IPS-15b (cell line): ENCODE data around the gene PDCD5.
"Not testable (repeated sequence)": the region's sequence is repeated elsewhere in the genome, so short reads cannot be mapped to it uniquely, and the experiment has no call there.

ENCODE experiments used
- H3K27me3 ChIP-seq: one replicate; pipeline ENCODE4 v1.6.1; 2013; ENCODE audit warnings: low read length; ENCODE audit not compliant: control insufficient read depth, insufficient read depth
- H3K36me3 ChIP-seq: one replicate; pipeline ENCODE4 v1.6.1; 2013; ENCODE audit warnings: low read length; ENCODE audit not compliant: control insufficient read depth, insufficient read depth
- H3K4me1 ChIP-seq: one replicate; pipeline ENCODE4 v1.6.1; 2013; ENCODE audit warnings: mild to moderate bottlenecking, low read length; ENCODE audit not compliant: control insufficient read depth, insufficient read depth
- H3K4me3 ChIP-seq: one replicate; pipeline ENCODE4 v1.5.1; 2013; ENCODE audit warnings: low read depth, low read length
- H3K9ac ChIP-seq: one replicate; pipeline ENCODE4 v1.6.1; 2013; ENCODE audit warnings: low read depth, mild to moderate bottlenecking, low read length
- H3K9me3 ChIP-seq: one replicate; pipeline ENCODE4 v1.6.1; 2013; ENCODE audit warnings: mild to moderate bottlenecking, low read length; ENCODE audit not compliant: control insufficient read depth, insufficient read depth

PDCD5 gene, protein sequence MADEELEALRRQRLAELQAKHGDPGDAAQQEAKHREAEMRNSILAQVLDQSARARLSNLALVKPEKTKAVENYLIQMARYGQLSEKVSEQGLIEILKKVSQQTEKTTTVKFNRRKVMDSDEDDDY

DNA sequence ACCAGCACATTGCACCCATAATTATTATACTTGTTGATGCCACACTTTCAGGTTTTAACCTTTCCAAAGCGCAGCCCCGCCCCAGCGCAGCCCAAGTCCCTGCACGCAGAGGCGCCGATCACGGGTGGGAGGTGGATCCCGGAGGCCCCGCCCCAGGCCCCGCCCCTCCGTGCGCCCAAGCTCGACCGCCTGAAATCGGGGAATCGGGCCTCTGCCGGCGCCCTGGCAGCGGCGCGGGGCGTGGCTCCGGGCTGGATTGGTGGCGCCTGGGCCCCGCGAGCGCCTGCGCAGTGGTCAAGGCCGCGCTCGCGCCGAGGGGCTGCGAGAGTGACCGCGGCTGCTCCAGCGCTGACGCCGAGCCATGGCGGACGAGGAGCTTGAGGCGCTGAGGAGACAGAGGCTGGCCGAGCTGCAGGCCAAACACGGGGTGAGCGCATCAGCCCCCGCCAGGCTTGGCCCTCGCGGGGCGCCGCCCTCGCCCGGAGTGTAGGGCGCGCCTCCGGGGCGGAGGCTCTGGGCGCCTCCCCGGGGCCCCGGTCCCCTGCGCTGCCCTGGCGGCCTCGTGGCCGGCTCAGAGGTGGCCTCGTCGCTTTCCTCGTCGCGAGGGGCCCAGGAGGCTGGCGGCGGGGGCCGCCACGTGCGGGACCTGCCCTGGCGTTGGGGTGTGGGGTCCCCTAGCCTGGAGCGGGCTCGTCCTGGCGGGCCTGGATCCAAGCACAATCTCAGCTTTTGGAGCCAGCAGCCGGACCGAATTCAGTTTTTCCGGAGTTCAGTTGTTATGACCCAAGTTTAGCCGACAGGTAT, at the start of gene PDCD5:
TSS of gene PDCD5 (plus strand) at position 290 of the 804 bp plus-strand sequence. CDS start at position 362, 72 bp downstream.
- Histone ChIP-seq H3K4me1 (no peaks in the 10 kb centered on the region), H3K9me3 (no peaks in the 10 kb centered on the region), H3K36me3 (peaks cover 8% of the 10 kb centered on the region), H3K9ac (peak within 1 kb of the TSS; percentile 88), H3K27me3 (peaks cover 13% of the 10 kb centered on the region), H3K4me3 (peak within 1 kb of the TSS; percentile 64)

DNA sequence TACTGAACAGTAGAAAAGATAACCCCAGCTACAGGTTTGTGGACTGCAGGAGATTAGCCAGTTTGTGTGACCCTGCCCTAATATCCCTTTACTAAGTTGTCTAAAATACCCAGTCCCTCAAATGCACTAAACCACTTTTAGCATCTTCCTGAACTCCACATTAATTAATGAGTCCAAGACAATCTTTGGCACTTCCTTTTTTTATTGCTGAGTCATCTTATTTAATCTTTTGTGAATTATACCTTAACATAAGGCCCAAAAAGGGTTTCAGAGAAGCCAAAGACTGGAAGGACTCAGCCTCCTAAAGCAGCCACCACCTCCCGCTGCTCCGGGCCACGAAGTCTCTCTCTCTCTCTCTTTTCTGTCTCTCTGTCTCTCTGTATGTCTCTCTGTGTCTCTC, 48.8 kb upstream of the PDCD5 start:
- no peaks in the 10 kb centered on the region for H3K27me3 ChIP-seq
- H3K36me3 ChIP-seq: no peaks in the 10 kb centered on the region
- H3K9ac ChIP-seq: no peak overlapping the region
- H3K9me3 ChIP-seq: no peaks in the 10 kb centered on the region
- no peaks in the 10 kb centered on the region for H3K4me1 ChIP-seq
- no peak overlapping the region for H3K4me3 ChIP-seq

DNA sequence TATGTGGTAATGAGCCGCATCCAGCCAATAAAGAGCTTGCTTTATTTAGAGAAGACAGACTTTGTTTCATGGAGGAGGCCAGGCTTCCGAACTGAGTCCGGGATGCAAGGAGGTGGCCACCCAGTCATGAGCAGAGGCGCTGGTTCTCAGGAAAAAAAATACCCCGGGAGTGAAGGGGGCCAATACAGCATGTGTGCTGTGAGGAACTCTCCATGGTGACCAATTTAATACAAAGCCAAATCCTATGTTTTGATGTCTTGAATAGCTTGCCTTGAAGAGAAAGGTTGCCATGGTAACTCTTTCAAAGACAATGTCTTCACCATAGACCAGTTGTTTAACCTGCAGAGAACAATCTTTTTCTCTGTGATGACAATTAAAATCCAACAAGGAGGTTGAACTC, 43.4 kb upstream of the PDCD5 start:
- no peaks in the 10 kb centered on the region for H3K9me3 ChIP-seq
- no peak overlapping the region for H3K4me3 ChIP-seq
- H3K4me1 ChIP-seq: no peaks in the 10 kb centered on the region
- no peaks in the 10 kb centered on the region for H3K27me3 ChIP-seq
- H3K9ac ChIP-seq: no peak overlapping the region
- H3K36me3 ChIP-seq: no peaks in the 10 kb centered on the region

DNA sequence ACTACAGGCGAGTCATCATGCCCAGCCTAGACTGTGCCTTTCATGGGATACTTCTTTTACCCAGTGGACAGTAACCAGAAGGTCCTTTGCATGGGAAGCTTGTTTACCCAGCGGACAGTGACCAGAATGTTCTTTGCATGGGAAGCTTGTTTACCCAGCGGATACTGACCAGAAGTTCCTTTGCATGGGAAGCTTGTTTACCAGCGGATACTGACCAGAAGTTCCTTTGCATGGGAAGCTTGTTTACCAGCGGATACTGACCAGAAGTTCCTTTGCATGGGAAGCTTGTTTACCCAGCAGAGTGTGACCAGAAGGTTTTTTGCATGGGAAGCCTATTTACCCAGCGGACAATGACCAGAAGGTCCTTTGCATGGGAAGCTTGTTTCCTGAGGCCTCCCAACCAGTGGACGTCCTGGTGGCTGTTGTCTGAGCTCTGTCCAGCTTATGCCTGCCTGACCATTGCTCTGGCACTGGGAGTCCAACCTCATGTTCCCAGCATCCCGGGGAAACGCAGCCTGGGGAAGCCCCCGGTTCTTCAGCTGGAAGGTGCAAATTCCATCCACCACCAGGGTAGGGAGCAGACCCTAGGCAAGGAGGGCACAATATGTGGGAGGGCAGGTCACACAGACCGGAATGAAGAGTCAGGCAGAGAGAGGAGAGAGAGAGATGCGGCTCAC, 41.6 kb upstream of the PDCD5 start:
- Histone ChIP-seq H3K36me3 (no peaks in the 10 kb centered on the region), H3K9me3 (no peaks in the 10 kb centered on the region), H3K27me3 (no peaks in the 10 kb centered on the region), H3K4me3 (no peak overlapping the region), H3K9ac (no peak overlapping the region), H3K4me1 (no peaks in the 10 kb centered on the region)

DNA sequence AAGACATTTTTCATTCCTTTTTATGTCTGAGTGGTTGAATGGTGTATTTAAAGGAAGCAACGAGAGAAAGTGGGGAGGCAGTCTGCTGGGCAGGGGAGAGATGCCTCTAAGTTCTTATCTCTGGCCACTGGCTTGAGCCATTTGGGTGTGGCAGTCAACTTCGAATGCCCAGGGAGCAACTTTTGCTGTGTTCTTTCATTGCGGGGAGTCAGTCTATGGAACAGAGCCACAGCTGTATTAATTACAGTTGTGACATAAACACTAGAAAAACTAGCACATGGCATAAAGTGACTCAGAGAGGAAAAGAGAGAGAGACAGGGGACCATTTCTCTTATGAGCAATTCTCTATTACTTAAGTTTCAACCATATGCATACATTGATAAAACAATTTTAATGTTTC, 40.4 kb upstream of the PDCD5 start:
- H3K4me3 ChIP-seq: no peak overlapping the region
- H3K36me3 ChIP-seq: no peaks in the 10 kb centered on the region
- no peaks in the 10 kb centered on the region for H3K4me1 ChIP-seq
- H3K9me3 ChIP-seq: no peaks in the 10 kb centered on the region
- H3K27me3 ChIP-seq: no peaks in the 10 kb centered on the region
- H3K9ac ChIP-seq: no peak overlapping the region

DNA sequence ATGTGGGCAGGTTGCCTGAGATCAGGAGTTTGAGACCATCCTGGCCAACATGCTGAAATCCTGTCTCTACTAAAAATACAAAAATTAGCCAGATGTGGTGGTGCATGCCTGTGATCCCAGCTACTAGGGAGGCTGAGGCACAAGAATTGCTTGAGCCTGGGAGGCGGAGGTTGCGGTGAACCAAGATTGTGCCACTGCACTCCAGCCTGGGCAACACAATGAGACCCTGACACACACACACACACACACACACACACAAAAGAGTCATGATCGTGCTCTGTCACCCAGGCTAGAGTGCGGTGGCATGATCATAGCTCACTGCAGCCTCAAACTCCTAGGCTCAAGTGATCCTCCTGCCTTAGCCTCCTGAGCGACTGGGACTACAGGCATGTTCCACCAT, 39.6 kb upstream of the PDCD5 start:
- H3K36me3 ChIP-seq, H3K4me1 ChIP-seq, H3K9me3 ChIP-seq, H3K9ac ChIP-seq, H3K4me3 ChIP-seq, H3K27me3 ChIP-seq: not testable (repeated sequence)

DNA sequence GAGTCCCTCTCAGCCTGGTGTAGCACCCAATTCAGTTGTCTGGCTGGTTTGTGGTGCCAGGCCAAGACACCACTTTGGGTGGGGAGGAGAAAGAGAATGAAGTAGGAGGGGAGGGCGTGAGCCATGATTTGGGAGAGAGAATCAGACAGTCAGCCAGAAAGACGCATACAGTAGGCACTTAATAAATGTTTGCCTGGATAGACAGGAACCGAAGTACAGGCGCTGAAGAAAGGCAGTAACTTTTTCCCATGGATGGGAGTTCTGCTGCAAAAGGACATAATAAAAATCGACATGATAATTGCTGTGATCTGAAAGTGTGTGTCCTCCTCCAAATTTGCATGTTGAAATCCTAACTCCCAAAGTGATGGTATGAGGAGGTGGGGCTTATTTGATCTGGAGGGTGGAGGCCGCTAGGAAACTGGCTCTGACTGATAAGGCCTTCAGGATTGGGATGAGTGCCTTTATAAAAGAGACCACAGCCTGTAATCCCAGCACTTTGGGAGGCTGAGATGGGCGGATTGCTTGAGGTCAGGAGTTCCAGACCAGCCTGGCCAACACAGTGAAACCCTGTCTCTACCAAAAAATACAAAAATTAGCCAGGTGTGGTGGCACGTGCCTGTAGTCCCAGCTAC, 38.4 kb upstream of the PDCD5 start:
- no peaks in the 10 kb centered on the region for H3K4me1 ChIP-seq
- H3K27me3 ChIP-seq: no peaks in the 10 kb centered on the region
- H3K9me3 ChIP-seq: no peaks in the 10 kb centered on the region
- no peak overlapping the region for H3K4me3 ChIP-seq
- H3K36me3 ChIP-seq: no peaks in the 10 kb centered on the region
- no peak overlapping the region for H3K9ac ChIP-seq

DNA sequence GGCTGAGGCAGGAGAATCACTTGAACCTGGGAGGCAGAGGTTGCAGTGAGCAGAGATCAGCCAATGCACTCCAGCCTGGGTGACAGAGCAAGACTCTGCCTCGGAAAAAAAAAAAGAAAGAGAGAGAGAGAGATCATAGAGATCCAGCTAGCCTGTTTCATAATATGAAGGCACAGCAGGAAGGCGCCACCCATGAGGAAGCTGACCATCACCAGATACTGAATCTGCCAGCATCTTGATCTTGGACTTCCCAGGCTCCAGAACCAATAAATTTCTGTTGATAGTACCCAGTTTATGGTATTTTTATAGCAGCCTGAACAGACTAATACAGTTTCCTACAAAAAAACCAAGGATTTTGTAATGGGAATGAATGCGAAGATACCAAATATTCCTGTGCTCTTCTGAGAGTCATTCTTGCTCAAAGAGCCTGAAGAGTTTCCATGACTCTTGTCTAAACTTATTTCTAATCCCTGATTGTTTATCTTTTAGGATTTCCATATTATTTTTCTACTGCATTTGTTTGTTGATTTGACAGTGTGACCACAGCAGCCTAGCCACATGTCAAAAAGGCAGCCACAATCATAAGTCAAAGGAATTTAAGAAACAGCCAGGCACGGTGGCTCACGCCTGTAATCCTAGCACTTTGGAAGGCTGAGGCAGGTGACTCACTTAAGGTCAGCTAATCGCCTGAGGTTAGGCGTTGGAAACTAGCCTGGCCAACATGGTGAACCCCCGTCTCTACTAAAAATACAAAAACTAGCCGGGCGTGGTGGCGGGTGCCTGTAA, 37.7 kb upstream of the PDCD5 start:
- H3K4me1 ChIP-seq: no peaks in the 10 kb centered on the region
- no peak overlapping the region for H3K4me3 ChIP-seq
- H3K9ac ChIP-seq: no peak overlapping the region
- no peaks in the 10 kb centered on the region for H3K36me3 ChIP-seq
- no peaks in the 10 kb centered on the region for H3K27me3 ChIP-seq
- H3K9me3 ChIP-seq: no peaks in the 10 kb centered on the region

DNA sequence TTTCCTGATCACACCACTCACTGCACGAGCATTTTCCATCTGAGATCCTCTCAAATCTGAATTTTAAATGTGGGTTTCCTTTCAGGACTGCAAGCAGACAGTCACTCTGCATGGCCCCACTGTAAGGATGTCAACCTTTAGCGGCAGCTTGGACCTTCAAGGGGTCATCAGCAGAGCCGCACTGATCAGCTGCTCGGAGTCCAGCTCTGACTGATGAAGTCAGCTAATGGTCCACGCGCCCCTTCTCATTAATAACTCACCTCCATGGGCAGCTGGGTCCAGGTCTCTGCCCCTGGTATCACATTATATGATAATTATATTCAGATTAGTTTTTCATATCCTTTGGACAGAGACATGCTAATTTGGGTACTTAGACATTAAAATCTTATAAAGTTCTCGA, 36.1 kb upstream of the PDCD5 start:
- Histone ChIP-seq H3K4me1 (no peaks in the 10 kb centered on the region), H3K4me3 (no peak overlapping the region), H3K9me3 (no peaks in the 10 kb centered on the region), H3K9ac (no peak overlapping the region), H3K36me3 (no peaks in the 10 kb centered on the region), H3K27me3 (no peaks in the 10 kb centered on the region)

DNA sequence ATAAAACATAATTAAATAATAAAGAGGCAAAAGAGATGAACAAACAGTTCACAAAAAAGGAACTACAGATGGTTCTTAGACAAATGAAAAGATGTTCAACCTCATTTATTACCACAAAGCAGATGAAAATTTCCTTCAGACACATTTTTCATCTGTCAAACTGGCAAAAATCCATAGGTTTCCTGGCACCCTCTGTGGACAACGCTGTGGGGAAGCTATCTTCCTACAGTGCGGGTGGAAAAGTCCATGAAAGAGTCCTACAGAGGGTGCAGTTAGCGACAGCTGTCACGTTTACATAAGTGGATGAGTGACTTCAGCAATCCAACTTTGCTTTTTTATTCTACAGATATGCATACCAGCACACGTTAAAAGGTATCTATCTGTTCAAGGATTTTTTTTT, 30.3 kb upstream of the PDCD5 start:
- H3K9me3 ChIP-seq: no peaks in the 10 kb centered on the region
- no peak overlapping the region for H3K9ac ChIP-seq
- H3K36me3 ChIP-seq: no peaks in the 10 kb centered on the region
- no peak overlapping the region for H3K4me3 ChIP-seq
- H3K4me1 ChIP-seq: no peaks in the 10 kb centered on the region
- no peaks in the 10 kb centered on the region for H3K27me3 ChIP-seq

DNA sequence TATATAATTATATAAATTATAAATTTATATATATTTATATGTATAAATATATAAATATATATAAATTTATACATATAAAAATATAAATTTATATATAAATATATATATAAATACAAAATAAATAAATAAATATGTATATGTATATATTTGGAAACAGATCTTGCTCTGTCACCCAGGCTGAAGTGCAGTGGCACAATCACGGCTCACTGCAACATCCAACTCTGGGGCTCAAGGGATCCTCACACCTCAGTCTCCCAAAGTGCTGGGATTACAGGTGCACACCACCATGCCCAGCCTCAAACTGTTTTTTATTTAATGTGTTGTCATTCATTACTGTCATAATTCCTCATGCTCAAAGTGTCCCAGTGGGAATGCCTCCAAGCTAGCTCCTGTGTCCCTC, 25.2 kb upstream of the PDCD5 start:
- Histone ChIP-seq H3K4me1 (no peaks in the 10 kb centered on the region), H3K9me3 (no peaks in the 10 kb centered on the region), H3K9ac (no peak overlapping the region), H3K36me3 (no peaks in the 10 kb centered on the region), H3K27me3 (no peaks in the 10 kb centered on the region), H3K4me3 (no peak overlapping the region)
